Large intestine (tissue), 3 donors: ENCODE results near the gene TTC23. TPM values are rescaled to one million over a fixed set of nuclear protein-coding genes. Genes with fewer than 3 reads are reported as not detected.
A peak's percentile ranks its signal among the peaks of the same experiment; 100 is the strongest.

Experiments
- DNase-seq, 2 donors: peaks; one replicate each; pipeline versions ENCODE4 v3.0.0 to v3.0.0-alpha.2; 2013
- H3K27ac ChIP-seq: one replicate; pipeline ENCODE4 v1.5.1; 2013; ENCODE audit warnings: low read length
- H3K27me3 ChIP-seq: 2 replicates; pipeline ENCODE4 v1.6.1; 2013; ENCODE audit warnings: low read length; ENCODE audit not compliant: control insufficient read depth, insufficient read depth
- H3K36me3 ChIP-seq: 2 replicates; pipeline ENCODE4 v1.6.1; 2013; ENCODE audit warnings: low read length; ENCODE audit not compliant: control insufficient read depth, insufficient read depth
- H3K4me1 ChIP-seq: one replicate; pipeline ENCODE4 v1.6.1; 2013; ENCODE audit warnings: low read length; ENCODE audit not compliant: control insufficient read depth, insufficient read depth
- H3K4me3 ChIP-seq: one replicate; pipeline ENCODE4 v1.5.1; 2013; ENCODE audit warnings: low read length
- H3K9me3 ChIP-seq: one replicate; pipeline ENCODE4 v1.6.1; 2013; ENCODE audit warnings: mild to moderate bottlenecking, low read depth, low read length, moderate library complexity; ENCODE audit not compliant: control insufficient read depth
- WGBS: methylation state at CpG from one replicate; pipeline ENCODE4 v1.1.5; 2013; ENCODE audit warnings: low lambda C conversion rate; ENCODE audit not compliant: insufficient coverage; 5-methylcytosine and 5-hydroxymethylcytosine counted together
- polyA plus RNA-seq: library from polyadenylated mRNA; unstranded; fragments of 120-200 nt; gene quantifications from one replicate; pipeline ENCODE4 v1.2.1, GENCODE V29; 2013

TTC23 gene
- polyA plus RNA-seq, 1 donor, result 16.3 TPM

- Histone ChIP-seq H3K4me1 (peaks cover 10% of the 10 kb centered on the region), H3K36me3 (peaks cover 17% of the 10 kb centered on the region), H3K27ac (no peak overlapping the region), H3K4me3 (no peak overlapping the region), H3K9me3 (peaks cover 9% of the 10 kb centered on the region), H3K27me3 (no peaks in the 10 kb centered on the region)
- DNase-seq, result no peak
- 60% methylated on average over 1 of the region's 13 CpGs for WGBS
Observed at GRCh38 chr15:99130314-99130713, 119.1 kb downstream of the TTC23 start.

GRCh38 chr15:99129644-99130043 lies 119.7 kb downstream of the TTC23 start:
- H3K4me1 ChIP-seq, result peaks cover 10% of the 10 kb centered on the region
- H3K4me3 ChIP-seq, result no peak overlapping the region
- peaks cover 9% of the 10 kb centered on the region for H3K9me3 ChIP-seq
- DNase-seq, result no peak
- peaks cover 17% of the 10 kb centered on the region for H3K36me3 ChIP-seq
- H3K27me3 ChIP-seq, result no peaks in the 10 kb centered on the region
- 95% methylated on average over 14 of the region's 16 CpGs for WGBS
- H3K27ac ChIP-seq, result no peak overlapping the region

GRCh38 chr15:99128411-99128810 lies 121.0 kb downstream of the TTC23 start:
- H3K9me3 ChIP-seq, result peaks cover 9% of the 10 kb centered on the region
- H3K27me3 ChIP-seq, result no peaks in the 10 kb centered on the region
- H3K4me1 ChIP-seq, result peaks cover 20% of the 10 kb centered on the region
- H3K4me3 ChIP-seq, result no peak overlapping the region
- DNase-seq, result no peak
- peaks cover 15% of the 10 kb centered on the region for H3K36me3 ChIP-seq
- no peak overlapping the region for H3K27ac ChIP-seq
- WGBS, result 100% methylated on average over 1 of the region's 6 CpGs

GRCh38 chr15:99127773-99128172 lies 121.6 kb downstream of the TTC23 start:
- Histone ChIP-seq H3K4me1 (peaks cover 26% of the 10 kb centered on the region), H3K36me3 (peaks cover 15% of the 10 kb centered on the region), H3K4me3 (no peak overlapping the region), H3K9me3 (peaks cover 9% of the 10 kb centered on the region), H3K27me3 (no peaks in the 10 kb centered on the region), H3K27ac (no peak overlapping the region)
- 92% methylated on average over 2 of the region's 3 CpGs for WGBS
- no peak for DNase-seq

- H3K27ac ChIP-seq, result no peak overlapping the region
- H3K9me3 ChIP-seq, result peaks cover 9% of the 10 kb centered on the region
- H3K36me3 ChIP-seq, result peaks cover 13% of the 10 kb centered on the region
- WGBS, result no CpG with 5 or more reads among the region's 3 CpGs
- no peak overlapping the region for H3K4me3 ChIP-seq
- no peak for DNase-seq
- no peaks in the 10 kb centered on the region for H3K27me3 ChIP-seq
- H3K4me1 ChIP-seq, result peaks cover 18% of the 10 kb centered on the region
Observed at GRCh38 chr15:99126930-99127329, 122.5 kb downstream of the TTC23 start.

- DNase-seq, result no peak
- Histone ChIP-seq H3K4me3 (no peak overlapping the region), H3K27me3 (no peaks in the 10 kb centered on the region), H3K4me1 (peaks cover 18% of the 10 kb centered on the region), H3K36me3 (peaks cover 10% of the 10 kb centered on the region), H3K9me3 (peaks cover 4% of the 10 kb centered on the region), H3K27ac (no peak overlapping the region)
- WGBS, result no CpG with 5 or more reads among the region's 7 CpGs
Observed at GRCh38 chr15:99126131-99126588, 123.2 kb downstream of the TTC23 start.

- Histone ChIP-seq H3K27me3 (no peaks in the 10 kb centered on the region), H3K4me3 (no peak overlapping the region), H3K27ac (no peak overlapping the region), H3K4me1 (peaks cover 18% of the 10 kb centered on the region), H3K36me3 (peaks cover 6% of the 10 kb centered on the region), H3K9me3 (no peaks in the 10 kb centered on the region)
- no peak for DNase-seq
- 100% methylated on average over 1 of the region's 29 CpGs for WGBS
Observed at GRCh38 chr15:99125061-99125891, 124.1 kb downstream of the TTC23 start.

- peaks cover 18% of the 10 kb centered on the region for H3K4me1 ChIP-seq
- no CpG with 5 or more reads among the region's 8 CpGs for WGBS
- H3K36me3 ChIP-seq, result peaks cover 4% of the 10 kb centered on the region
Observed at GRCh38 chr15:99124641-99125040, 124.7 kb downstream of the TTC23 start.

GRCh38 chr15:99123713-99124451 lies 125.5 kb downstream of the TTC23 start:
- Histone ChIP-seq H3K36me3 (no peaks in the 10 kb centered on the region), H3K4me1 (peaks cover 18% of the 10 kb centered on the region), H3K27ac (peak overlapping the region; percentile 83), H3K9me3 (no peaks in the 10 kb centered on the region), H3K4me3 (no peak overlapping the region), H3K27me3 (no peaks in the 10 kb centered on the region)
- no CpG with 5 or more reads among the region's 20 CpGs for WGBS
- peak; percentile 89 to 96 for DNase-seq

More at GRCh38 chr15:99124641-99125040, 124.7 kb downstream of the TTC23 start:
- Histone ChIP-seq H3K27ac (peak overlapping the region; percentile 83), H3K4me3 (no peak overlapping the region), H3K9me3 (no peaks in the 10 kb centered on the region), H3K27me3 (no peaks in the 10 kb centered on the region)
- no peak for DNase-seq

- 48% methylated on average over 2 of the region's 22 CpGs for WGBS
- no peak for DNase-seq
- Histone ChIP-seq H3K4me3 (no peak overlapping the region), H3K36me3 (no peaks in the 10 kb centered on the region), H3K9me3 (no peaks in the 10 kb centered on the region), H3K4me1 (peaks cover 18% of the 10 kb centered on the region), H3K27me3 (no peaks in the 10 kb centered on the region), H3K27ac (peak overlapping the region; percentile 83)
Observed at GRCh38 chr15:99122831-99123712, 126.3 kb downstream of the TTC23 start.
